Liver (tissue), 9 donors: ENCODE results near the gene PLCB1. TPM values are rescaled to one million over a fixed set of nuclear protein-coding genes. Genes with fewer than 3 reads are reported as not detected.

Experiments used
- DNase-seq: peaks from one replicate; pipeline ENCODE4 v3.0.0-alpha.2; 2017; ENCODE audit warnings: low spot score
- H3K27ac ChIP-seq, 2 donors: one replicate each; pipeline ENCODE4 v1.7.0; 2013; ENCODE audit warnings: inconsistent platforms in 2 of 2, low read length in 2 of 2, control low read depth in 1 of 2, low read depth in 1 of 2, mild to moderate bottlenecking in 1 of 2
- H3K27me3 ChIP-seq, 4 donors: one replicate each; pipeline versions ENCODE4 v1.6.1 to v1.7.0; 2013; ENCODE audit warnings: low read length in 3 of 4, inconsistent platforms in 1 of 4, mild to moderate bottlenecking in 1 of 4, moderate library complexity in 1 of 4; ENCODE audit not compliant: control insufficient read depth in 4 of 4, insufficient read depth in 4 of 4
- H3K36me3 ChIP-seq, 4 donors: one replicate each; pipeline versions ENCODE4 v1.6.1 to v1.7.0; 2013; ENCODE audit warnings: low read length in 3 of 4, mild to moderate bottlenecking in 3 of 4, low read depth in 1 of 4, moderate library complexity in 1 of 4; ENCODE audit not compliant: control insufficient read depth in 4 of 4, insufficient read depth in 3 of 4
- H3K4me1 ChIP-seq, 4 donors: one replicate each; pipeline versions ENCODE4 v1.6.1 to v1.7.0; 2013; ENCODE audit warnings: low read length in 3 of 4, mild to moderate bottlenecking in 3 of 4, moderate library complexity in 1 of 4; ENCODE audit not compliant: control insufficient read depth in 4 of 4, insufficient read depth in 4 of 4
- H3K4me3 ChIP-seq, 3 donors: one replicate each; pipeline versions ENCODE4 v1.6.1 to v1.7.0; 2013; ENCODE audit warnings: low read length in 3 of 3, control low read depth in 1 of 3, low read depth in 1 of 3, mild to moderate bottlenecking in 1 of 3
- H3K9ac ChIP-seq, 2 donors: one replicate each; pipeline ENCODE4 v1.7.0; 2013; ENCODE audit warnings: low read length in 2 of 2, mild to moderate bottlenecking in 2 of 2, moderate library complexity in 2 of 2, control low read depth in 1 of 2, low read depth in 1 of 2
- H3K9me3 ChIP-seq, 4 donors: one replicate each; pipeline versions ENCODE4 v1.6.1 to v1.7.0; 2013; ENCODE audit warnings: low read length in 3 of 4; ENCODE audit not compliant: control insufficient read depth in 4 of 4
- ATF3 ChIP-seq: IDR thresholded peaks from 2 replicates; pipeline ENCODE4 v1.6.1; 2016; ENCODE audit warnings: antibody characterized with exemption
- CTCF ChIP-seq: fragments of 150-350 bp; IDR thresholded peaks from 2 replicates; pipeline ENCODE4 v1.5.1; 2017; ENCODE audit warnings: improper control_type of control experiment, low read depth, low read length; ENCODE audit not compliant: missing input control
- FOXA1 ChIP-seq: IDR thresholded peaks from 2 replicates; pipeline ENCODE4 v1.6.1; 2016; ENCODE audit warnings: antibody characterized with exemption
- FOXA2 ChIP-seq: IDR thresholded peaks from 2 replicates; pipeline ENCODE4 v1.6.1; 2016; ENCODE audit warnings: antibody characterized with exemption
- GABPA ChIP-seq, 2 donors: IDR thresholded peaks in 1 of 2; conservative IDR thresholded peaks in 1 of 2; 2 replicates each; pipeline ENCODE4 v1.6.1; 2016; ENCODE audit warnings: antibody characterized with exemption in 2 of 2, mild to moderate bottlenecking in 1 of 2, moderate library complexity in 1 of 2
- HNF4A ChIP-seq, 2 donors: conservative IDR thresholded peaks; 2 replicates each; pipeline ENCODE4 v1.6.1; 2016; ENCODE audit warnings: antibody characterized with exemption in 2 of 2, mild to moderate bottlenecking in 2 of 2
- HNF4G ChIP-seq: IDR thresholded peaks from 2 replicates; pipeline ENCODE4 v1.6.1; 2016; ENCODE audit warnings: antibody characterized with exemption
- JUND ChIP-seq, 2 donors: IDR thresholded peaks; 2 replicates each; pipeline ENCODE4 v1.6.1; 2016; ENCODE audit warnings: antibody characterized with exemption in 2 of 2
- NR2F2 ChIP-seq: IDR thresholded peaks from 2 replicates; pipeline ENCODE4 v1.6.1; 2016; ENCODE audit warnings: antibody characterized with exemption
- RAD21 ChIP-seq, 2 donors: IDR thresholded peaks; 2 replicates each; pipeline ENCODE4 v1.6.1; 2016; ENCODE audit warnings: antibody characterized with exemption in 2 of 2, mild to moderate bottlenecking in 2 of 2
- REST ChIP-seq: IDR thresholded peaks from 2 replicates; pipeline ENCODE4 v1.6.1; 2016; ENCODE audit warnings: antibody characterized with exemption, mild to moderate bottlenecking
- RXRA ChIP-seq, 2 donors: IDR thresholded peaks; 2 replicates each; pipeline ENCODE4 v1.6.1; 2017 to 2018; ENCODE audit warnings: antibody characterized with exemption in 2 of 2, mild to moderate bottlenecking in 1 of 2
- TAF1 ChIP-seq: conservative IDR thresholded peaks from 2 replicates; pipeline ENCODE4 v1.6.1; 2016; ENCODE audit warnings: antibody characterized with exemption, mild to moderate bottlenecking
- YY1 ChIP-seq: IDR thresholded peaks from 2 replicates; pipeline ENCODE4 v1.6.1; 2016; ENCODE audit warnings: antibody characterized with exemption, mild to moderate bottlenecking
- WGBS: extraction: QIAGEN DNeasy Blood & Tissue Kit; methylation state at CpG from one replicate; pipeline ENCODE4 v1.1.7; 2013; 5-methylcytosine and 5-hydroxymethylcytosine counted together
- polyA plus RNA-seq, 2 donors: library from polyadenylated mRNA; stranded (reverse) in 1 of 2; unstranded in 1 of 2; fragments of 200-250 nt in 1 of 2; fragments of >200 nt in 1 of 2; fragmentation: Nextera tagmentation in 1 of 2; extraction: Ambion mirVana in 1 of 2; gene quantifications; one replicate each; pipeline versions ENCODE4 v1.2.1 to v1.2.3, GENCODE V29; 2013 to 2015
- total RNA-seq, 2 donors: library from RNA; depleted of rRNA; stranded (reverse); fragments of >200 nt; gene quantifications; one replicate each; pipeline ENCODE4 v1.2.3, GENCODE V29; 2014
- donor health status: healthy.
- donor health status: healthy.
- donor health status: healthy.
- donor health status: healthy.
- donor health status: healthy.

Gene PLCB1
- total and polyA plus RNA-seq, 4 donors, result 3.7 to 13.5 (median 5.9) TPM

GRCh38 chr20:8301655-8302054 lies 169.6 kb downstream of the PLCB1 start:
- DNase-seq, result no peak
- H3K9me3 ChIP-seq, result no peaks in the 10 kb centered on the region
- TF ChIP-seq TAF1, result no peak
- no peak for TF ChIP-seq RAD21 (IDR thresholded peaks at IDR 0.05)
- TF ChIP-seq YY1, result no peak
- TF ChIP-seq GABPA (IDR thresholded peaks at IDR 0.05 in 1 of 2, conservative IDR thresholded peaks at IDR 0.05 in 1 of 2), result no peak
- no peak for TF ChIP-seq HNF4A (conservative IDR thresholded peaks at IDR 0.05)
- no peak for TF ChIP-seq CTCF
- TF ChIP-seq RXRA (IDR thresholded peaks at IDR 0.05), result no peak
- TF ChIP-seq FOXA1, result no peak
- TF ChIP-seq FOXA2, result no peak
- TF ChIP-seq NR2F2, result no peak
- TF ChIP-seq REST, result no peak
- no peak for TF ChIP-seq HNF4G
- no peak overlapping the region for H3K4me3 ChIP-seq
- no peak overlapping the region for H3K9ac ChIP-seq
- no peaks in the 10 kb centered on the region for H3K36me3 ChIP-seq
- no peaks in the 10 kb centered on the region for H3K4me1 ChIP-seq
- no peak overlapping the region for H3K27ac ChIP-seq
- no peaks in the 10 kb centered on the region for H3K27me3 ChIP-seq
- WGBS, result 93% methylated on average over 4 of the region's 4 CpGs

- no peaks in the 10 kb centered on the region for H3K4me1 ChIP-seq
- no peak overlapping the region for H3K4me3 ChIP-seq
- WGBS, result 82% methylated on average over 3 of the region's 3 CpGs
- no peaks in the 10 kb centered on the region for H3K36me3 ChIP-seq
- TF ChIP-seq RXRA (IDR thresholded peaks at IDR 0.05), result no peak
- TF ChIP-seq JUND (IDR thresholded peaks at IDR 0.05), result no peak
- TF ChIP-seq ATF3, result no peak
- no peak overlapping the region for H3K27ac ChIP-seq
- H3K9me3 ChIP-seq, result no peaks in the 10 kb centered on the region
- no peak overlapping the region for H3K9ac ChIP-seq
- no peaks in the 10 kb centered on the region for H3K27me3 ChIP-seq
- no peak for DNase-seq
Measured at GRCh38 chr20:8303651-8304050, 171.6 kb downstream of the PLCB1 start.
